Measurements from ENCODE around the gene ADGRG6.

DNA sequence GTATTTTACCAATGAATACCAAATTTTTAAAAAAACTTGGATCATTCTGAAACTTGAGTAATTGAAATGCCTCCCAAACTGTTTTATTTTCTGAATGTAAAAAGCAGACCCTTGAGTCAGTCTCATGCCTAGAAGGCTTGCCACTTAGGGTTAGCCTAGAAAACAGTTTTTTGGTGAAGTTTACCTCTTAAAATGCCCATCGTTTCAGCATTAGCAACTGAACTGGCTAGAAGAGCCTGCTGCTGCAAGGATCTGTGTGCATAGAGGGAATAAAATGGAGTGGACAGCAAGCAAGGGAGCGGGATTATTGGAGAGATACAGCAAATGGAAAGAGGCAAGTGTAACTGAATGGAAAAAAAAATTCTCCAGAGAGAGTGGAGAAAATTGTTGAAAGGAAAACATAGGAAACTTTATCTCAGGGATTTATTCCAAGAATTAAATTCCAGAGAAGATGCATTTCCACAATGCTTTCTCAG, 40.1 kb downstream of the ADGRG6 start:
- TF ChIP-seq POU2F2 (IDR thresholded peaks at IDR 0.05; ENCODE audit: low read depth, low read length) (no peak), TAF1 (IDR thresholded peaks at IDR 0.05; ENCODE audit: low read depth, low read length) (no peak)
